Posterior vena cava (tissue), 2 donors: ENCODE measurements around the gene MRPL53. TPM values are rescaled to one million over a fixed set of nuclear protein-coding genes. Genes with fewer than 3 reads are reported as not detected.

ENCODE experiments used
- DNase-seq: peaks from one replicate; pipeline ENCODE4 v3.0.0-alpha.2; 2020; ENCODE audit warnings: low spot score
- intact Hi-C, 2 donors: fragments of 100-400 bp; cut with DNase I; formaldehyde crosslinking; loops; one replicate each; pipeline versions ENCODE4 v1.14.1 to v1.14.2; 2022 to 2023
- total RNA-seq, 2 donors: library from RNA; stranded (reverse); fragmentation: NEBNext Ultra II Directional; extraction: Animal tissue kit (Norgen Biotek cat#: 25700); gene quantifications; one replicate each; pipeline ENCODE4 v1.2.1, GENCODE V29; 2021
- donor health status: DM: yes; HTN: yes; CAD: no.
- donor health status: DM: yes; HTN: yes; CAD: no.

The MRPL53 gene
- total RNA-seq, 2 donors from 2014 or later = 47.1 to 53.2 TPM

GRCh38 chr2:74503506-74504475 lies 31.3 kb upstream of the MRPL53 start:
- intact Hi-C loops = no loop called here

GRCh38 chr2:74502720-74503505 lies 30.4 kb upstream of the MRPL53 start:
- intact Hi-C loops = no loop called here
- DNase-seq = peak; percentile 94

More at GRCh38 chr2:74503506-74504475, 31.3 kb upstream of the MRPL53 start:
- DNase-seq = peak; percentile 82

GRCh38 chr2:74502147-74502719 lies 29.8 kb upstream of the MRPL53 start:
- intact Hi-C loops = no loop called here

GRCh38 chr2:74501335-74502071 lies 29.0 kb upstream of the MRPL53 start:
- peak; percentile 61 for DNase-seq
- intact Hi-C loops = no loop called here

More at GRCh38 chr2:74502147-74502719, 29.8 kb upstream of the MRPL53 start:
- peak; percentile 79 for DNase-seq

DNA sequence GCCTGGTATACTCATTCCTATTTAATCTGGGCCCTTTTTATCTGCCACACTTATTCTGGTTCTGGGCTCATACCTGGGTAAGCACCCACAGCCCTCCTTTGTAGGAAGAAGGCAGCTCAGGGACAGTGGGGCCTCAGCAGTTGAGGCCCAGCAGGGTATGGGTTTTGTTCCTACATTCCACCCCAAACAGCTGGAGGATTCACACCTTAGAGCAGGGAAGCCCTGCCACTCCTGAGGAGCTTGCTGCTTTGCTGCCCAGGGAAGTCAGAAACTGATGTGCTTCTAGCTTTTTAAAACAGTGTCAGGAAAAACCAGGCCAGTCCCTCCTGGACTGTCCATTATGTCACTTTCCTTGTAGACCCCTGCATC lies 28.1 kb upstream of the MRPL53 start:
- intact Hi-C loops = no loop called here
- no peak for DNase-seq

DNA sequence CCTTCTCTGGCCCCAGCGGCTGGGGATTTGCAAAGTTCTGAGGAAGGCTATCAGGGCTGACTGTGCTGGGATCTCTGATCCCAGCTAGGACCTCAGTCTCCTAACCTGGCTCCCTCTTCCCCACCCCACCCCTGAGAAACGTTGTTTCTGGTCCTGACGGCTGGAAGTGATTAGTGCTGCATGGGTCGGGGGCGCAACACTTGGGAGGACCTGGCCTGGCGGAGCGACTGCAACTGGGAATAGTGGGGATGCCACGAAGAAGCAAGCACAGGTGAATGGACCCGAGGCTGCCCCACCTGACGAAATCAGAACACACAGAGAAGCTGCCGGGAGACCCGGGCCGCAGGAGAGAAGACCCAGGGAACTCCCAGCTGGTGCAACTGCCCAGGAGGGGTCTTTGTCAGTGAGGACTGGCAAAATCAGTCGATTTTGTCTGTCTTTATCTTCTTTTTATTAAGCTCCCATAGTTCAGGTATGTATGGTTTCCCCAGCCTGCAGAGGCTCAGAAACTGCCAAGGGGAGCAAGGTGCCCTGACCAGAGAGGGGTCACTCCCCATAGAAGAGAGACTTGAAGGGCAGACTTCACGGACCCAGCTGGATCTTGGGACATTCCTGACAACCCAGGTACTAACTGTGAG lies 27.6 kb upstream of the MRPL53 start:
- peak; percentile 38 for DNase-seq
- intact Hi-C loops = no loop called here

DNA sequence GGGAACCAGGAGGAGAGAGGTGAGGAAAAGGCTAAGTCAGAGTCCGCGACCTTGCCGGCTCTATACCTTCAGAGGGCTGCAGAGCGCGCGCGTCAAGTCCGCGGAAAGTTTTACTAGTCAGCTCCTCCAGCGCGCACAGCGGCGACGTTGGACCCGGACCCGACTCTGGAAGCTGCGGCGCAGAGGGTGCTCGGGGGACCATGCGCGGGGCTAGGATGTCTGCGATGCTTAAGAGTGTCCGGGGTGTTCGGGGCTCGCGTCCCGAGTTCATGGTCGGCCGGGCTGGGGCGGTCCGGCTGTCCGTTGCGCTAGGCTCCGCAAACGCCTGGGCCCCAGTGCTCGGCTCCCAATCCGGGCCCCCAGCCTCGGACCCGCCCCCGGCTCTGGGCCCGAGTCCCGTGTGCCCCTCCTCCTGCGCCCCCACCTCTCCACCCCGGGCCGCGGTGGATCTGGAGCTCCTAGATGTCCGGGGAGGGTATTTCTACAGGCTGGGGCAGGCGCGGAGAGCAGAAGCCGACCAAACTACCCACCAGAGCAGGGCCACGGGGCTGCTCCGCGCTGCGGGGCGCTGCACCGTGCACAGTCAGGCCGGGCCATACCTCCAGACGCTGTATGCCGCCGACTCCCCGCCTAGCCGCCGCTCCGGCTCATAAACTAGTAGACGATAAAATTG lies 26.9 kb upstream of the MRPL53 start, which contains the start of gene LBX2:
Gene LBX2, minus strand, starts transcription at position 337 of the 673 bp plus-strand sequence. Its CDS starts 66 bp downstream, at position 271.
- DNase-seq = peak; percentile 80
- intact Hi-C loops = no loop called here

DNA sequence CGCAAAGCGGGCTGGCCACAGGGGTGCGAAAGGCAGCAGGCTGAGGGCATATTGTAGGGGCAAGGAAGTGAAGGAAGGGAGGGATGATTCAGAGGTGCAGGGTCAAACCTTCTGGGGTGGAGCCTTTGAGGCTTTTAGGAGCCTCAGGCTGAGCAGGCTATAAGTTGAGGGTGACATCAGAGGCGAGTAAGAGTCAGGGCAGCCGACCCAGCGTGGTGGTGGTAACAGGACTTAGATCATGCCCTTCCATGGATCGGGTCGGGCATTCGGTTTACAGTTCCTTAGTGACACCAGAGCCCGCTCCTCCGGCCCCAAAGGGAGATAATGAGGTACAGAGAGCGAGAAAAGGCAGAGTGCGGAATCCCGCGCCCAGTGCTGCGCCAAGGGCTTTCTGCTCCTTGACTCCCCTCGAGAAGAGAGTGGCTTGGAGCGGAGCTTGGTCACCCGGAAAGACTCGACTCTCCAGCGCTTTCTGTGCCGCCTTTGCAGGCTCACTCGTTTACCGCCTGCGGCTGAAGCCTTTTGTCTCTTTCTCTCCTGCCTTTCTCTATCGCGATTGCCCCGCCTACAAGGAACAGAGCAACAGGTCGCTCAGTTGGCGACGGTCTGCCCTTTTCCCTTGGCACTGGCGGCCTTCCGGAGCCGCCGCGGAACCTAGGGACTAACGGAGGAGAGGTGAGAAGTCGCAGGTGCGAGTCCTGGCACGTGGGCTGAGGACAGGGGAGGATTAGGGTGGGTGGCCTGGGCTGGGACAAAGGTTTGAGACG lies 26.2 kb upstream of the MRPL53 start:
- intact Hi-C loops = no loop called here
- DNase-seq = peak; percentile 73

DNA sequence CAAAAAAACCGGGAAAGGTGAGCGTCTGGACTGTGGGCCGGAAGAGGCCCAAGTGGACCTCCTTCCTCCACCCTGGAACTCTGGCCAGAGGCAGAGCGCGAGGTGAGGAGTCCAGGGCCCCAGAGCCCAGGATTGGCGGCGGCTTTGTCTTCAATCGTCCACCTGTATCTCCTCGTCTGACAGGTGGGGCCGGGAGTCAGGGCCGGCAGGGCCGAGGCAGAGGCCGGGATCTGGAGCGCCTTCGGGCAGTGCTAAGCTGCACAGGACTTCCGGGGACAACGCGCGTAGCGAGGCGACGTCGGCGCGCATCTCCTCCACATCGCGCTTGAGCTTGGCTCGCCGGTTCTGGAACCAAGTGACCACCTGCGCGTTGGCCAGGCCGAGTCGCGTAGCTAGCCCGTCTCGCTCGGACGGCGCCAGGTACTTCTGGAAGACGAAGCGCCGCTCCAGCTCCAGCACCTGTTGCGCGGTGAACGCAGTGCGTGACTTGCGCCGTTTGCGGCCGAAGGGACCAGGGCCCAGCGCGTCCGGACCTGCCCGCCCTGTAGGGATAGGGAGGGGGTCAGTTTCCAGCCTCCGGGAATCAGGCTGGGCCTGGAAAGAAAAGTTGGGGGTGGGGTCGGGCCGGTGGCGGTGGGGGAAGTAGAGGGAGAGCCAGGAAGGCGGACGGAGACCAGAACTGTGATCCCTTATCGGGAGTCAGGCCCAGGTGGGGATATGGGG lies 25.5 kb upstream of the MRPL53 start:
- intact Hi-C loops = no loop called here
- peak; percentile 80 for DNase-seq

DNA sequence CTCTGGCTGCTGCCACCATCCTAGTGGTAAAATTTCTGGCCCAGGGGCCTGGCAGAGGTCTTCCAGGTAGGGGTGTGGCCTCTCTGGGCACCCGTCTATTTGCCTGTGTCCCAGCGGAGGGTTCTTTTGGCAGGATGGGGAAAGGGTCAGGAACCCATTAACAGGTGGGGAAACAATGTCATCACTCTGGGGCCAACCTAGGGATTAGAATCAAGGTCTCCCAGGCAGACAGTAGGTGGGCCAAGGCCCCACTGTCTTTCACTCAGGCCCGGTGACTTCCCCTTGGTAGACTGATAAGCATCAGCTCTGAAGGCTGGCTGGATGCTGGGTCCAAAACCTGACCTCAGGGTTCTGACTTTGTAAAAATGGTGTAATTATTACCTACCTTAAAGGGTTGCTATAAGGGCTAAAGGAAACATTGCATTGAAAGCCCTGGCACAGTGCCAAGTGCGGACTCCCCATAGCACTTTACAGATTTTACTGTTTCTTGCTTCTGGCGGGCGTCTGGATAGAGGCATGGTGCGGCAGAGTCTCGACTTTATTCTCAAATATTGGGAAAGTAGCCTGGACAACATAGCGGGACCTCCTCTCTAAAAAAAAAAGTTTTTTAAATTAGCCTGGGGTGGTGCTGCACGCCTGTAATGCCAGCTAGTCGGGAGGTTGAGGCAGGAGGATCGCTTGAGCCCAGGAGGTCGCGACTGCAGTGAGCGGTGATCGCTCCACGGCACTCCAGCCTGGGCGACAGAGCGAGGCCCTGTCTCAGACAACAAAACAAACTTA lies 24.7 kb upstream of the MRPL53 start:
- intact Hi-C loops = no loop called here
- peak; percentile 67 for DNase-seq

DNA sequence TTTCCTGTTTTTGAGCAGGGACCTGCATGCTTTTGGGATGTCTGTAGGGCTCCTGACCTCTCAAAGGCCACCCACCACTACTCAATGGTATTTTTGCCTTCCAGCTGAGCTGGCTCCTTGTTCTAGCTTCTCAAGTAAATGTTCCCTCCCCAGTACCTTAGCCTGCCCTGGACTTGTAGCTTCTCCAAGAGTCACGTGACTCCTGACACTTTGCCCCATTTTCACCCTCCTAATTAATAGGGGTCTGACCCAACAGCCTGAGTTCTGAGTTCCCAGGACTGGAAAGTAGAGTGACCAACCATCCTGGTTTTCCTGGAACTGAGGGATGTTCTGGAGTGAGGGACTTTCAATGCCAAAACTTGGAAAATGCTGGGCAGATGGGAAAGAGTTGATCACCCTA lies 23.0 kb upstream of the MRPL53 start:
- DNase-seq = no peak
- intact Hi-C loops = no loop called here

GRCh38 chr2:74493546-74493945 lies 21.1 kb upstream of the MRPL53 start:
- peak; percentile 29 for DNase-seq
- intact Hi-C loops = no loop called here

- DNase-seq = peak; percentile 54
These were observed 19.4 kb upstream of the MRPL53 start for GRCh38 chr2:74491648-74492544.

DNA sequence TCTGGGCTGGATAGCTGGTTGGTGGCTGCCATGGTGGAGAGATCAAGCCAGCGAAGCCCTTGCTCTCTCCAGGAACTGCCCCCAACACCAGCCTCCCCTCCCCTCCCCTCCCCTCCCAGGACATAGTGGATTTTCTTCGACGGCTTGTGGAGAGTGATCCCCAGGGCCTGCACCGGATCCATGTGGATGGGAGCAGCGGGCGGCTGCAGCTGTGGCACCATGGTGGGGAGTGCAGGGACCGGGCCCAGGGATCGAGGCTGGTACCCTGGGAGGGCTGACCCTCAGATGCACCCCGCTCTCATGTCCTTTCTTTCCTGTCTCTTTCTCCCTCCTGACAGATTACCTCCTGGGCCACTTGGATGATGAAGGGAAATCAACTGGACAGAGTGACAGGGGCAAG lies 17.4 kb upstream of the MRPL53 start:
- DNase-seq = peak; percentile 69
- intact Hi-C loops = no loop called here

More at GRCh38 chr2:74491648-74492544, 19.4 kb upstream of the MRPL53 start:
- intact Hi-C loops = no loop called here
